Osteoblast (primary cell): ENCODE measurements around the gene TMEM54. TPM values are rescaled to one million over a fixed set of nuclear protein-coding genes. Genes with fewer than 3 reads are reported as not detected.

Source experiments
- DNase-seq: peaks from one replicate; pipeline ENCODE4 v3.0.0; 2011; ENCODE audit warnings: low spot score, mixed read lengths; ENCODE audit not compliant: insufficient read length; ENCODE audit errors: missing footprints
- H2AFZ ChIP-seq: 2 replicates; pipeline ENCODE4 v1.6.0; 2011; ENCODE audit warnings: mild to moderate bottlenecking, low read length
- H3K27ac ChIP-seq: 2 replicates; pipeline ENCODE4 v1.5.1; 2011; ENCODE audit warnings: mild to moderate bottlenecking, low read depth, low read length, moderate library complexity
- H3K27me3 ChIP-seq: 2 replicates; pipeline ENCODE4 v1.6.0; 2012; ENCODE audit warnings: mild to moderate bottlenecking, control low read depth, inconsistent platforms, low read length, moderate library complexity; ENCODE audit not compliant: insufficient read depth
- H3K36me3 ChIP-seq: 2 replicates; pipeline ENCODE4 v1.5.1; 2011; ENCODE audit warnings: mild to moderate bottlenecking, low read length, control low read depth, moderate library complexity; ENCODE audit not compliant: insufficient read depth
- H3K4me1 ChIP-seq: 2 replicates; pipeline ENCODE4 v1.5.1; 2011; ENCODE audit warnings: mild to moderate bottlenecking, low read length, control low read depth, moderate library complexity; ENCODE audit not compliant: insufficient read depth
- H3K4me2 ChIP-seq: 2 replicates; pipeline ENCODE4 v1.6.0; 2011; ENCODE audit warnings: mild to moderate bottlenecking, low read length; ENCODE audit not compliant: insufficient read depth
- H3K4me3 ChIP-seq: fragments of 200-600 bp; sonication (generic); 3 replicates; pipeline ENCODE4 v1.5.1; 2012; ENCODE audit warnings: mild to moderate bottlenecking, low read length, inconsistent platforms; ENCODE audit not compliant: insufficient read depth
- H3K79me2 ChIP-seq: 2 replicates; pipeline ENCODE4 v1.6.0; 2012; ENCODE audit warnings: mild to moderate bottlenecking, low read length, control low read depth, inconsistent platforms; ENCODE audit not compliant: insufficient read depth
- H3K9me3 ChIP-seq: 2 replicates; pipeline ENCODE4 v1.5.1; 2011; ENCODE audit warnings: low read depth, low read length, control low read depth
- H4K20me1 ChIP-seq: 2 replicates; pipeline ENCODE4 v1.6.0; 2012; ENCODE audit warnings: mild to moderate bottlenecking, low read length, control low read depth; ENCODE audit not compliant: insufficient read depth
- CTCF ChIP-seq: IDR thresholded peaks from 2 replicates; pipeline ENCODE4 v1.5.1; 2011; ENCODE audit warnings: mild to moderate bottlenecking, low read depth, low read length, moderate library complexity; ENCODE audit errors: extremely low read depth
- total RNA-seq: library from RNA; depleted of rRNA; stranded (reverse); fragments of >200 nt; gene quantifications from 2 replicates; pipeline ENCODE4 v1.2.3, GENCODE V29; 2012

The TMEM54 gene
- total RNA-seq, 1 donor: 22.4 TPM

GRCh38 chr1:32889731-32890278, 11.4 kb downstream of the TMEM54 start:
- TF ChIP-seq CTCF: no peak
- Histone ChIP-seq H3K79me2 (no peaks in the 10 kb centered on the region), H4K20me1 (peaks cover 4% of the 10 kb centered on the region), H3K4me2 (no peak overlapping the region), H3K4me1 (no peaks in the 10 kb centered on the region), H3K27ac (no peak overlapping the region), H2AFZ (no peak overlapping the region), H3K4me3 (no peak overlapping the region), H3K9me3 (no peaks in the 10 kb centered on the region), H3K27me3 (peaks cover 35% of the 10 kb centered on the region), H3K36me3 (no peaks in the 10 kb centered on the region)
- peak; percentile 69 for DNase-seq

- Histone ChIP-seq H3K27ac (no peak overlapping the region), H3K27me3 (peaks cover 44% of the 10 kb centered on the region), H4K20me1 (peaks cover 4% of the 10 kb centered on the region), H3K36me3 (no peaks in the 10 kb centered on the region), H3K79me2 (no peaks in the 10 kb centered on the region), H3K9me3 (no peaks in the 10 kb centered on the region), H3K4me2 (no peak overlapping the region), H2AFZ (no peak overlapping the region), H3K4me1 (no peaks in the 10 kb centered on the region), H3K4me3 (no peak overlapping the region)
- DNase-seq: no peak
- TF ChIP-seq CTCF: no peak
These were observed 12.3 kb downstream of the TMEM54 start for GRCh38 chr1:32888677-32889420.

GRCh38 chr1:32888134-32888533, 13.1 kb downstream of the TMEM54 start:
- Histone ChIP-seq H3K36me3 (no peaks in the 10 kb centered on the region), H3K9me3 (no peaks in the 10 kb centered on the region), H2AFZ (no peak overlapping the region), H3K4me3 (no peak overlapping the region), H3K4me2 (no peak overlapping the region), H3K27me3 (peaks cover 48% of the 10 kb centered on the region), H3K4me1 (no peaks in the 10 kb centered on the region), H3K27ac (no peak overlapping the region), H4K20me1 (peaks cover 4% of the 10 kb centered on the region), H3K79me2 (no peaks in the 10 kb centered on the region)
- DNase-seq: peak; percentile 80
- no peak for TF ChIP-seq CTCF

GRCh38 chr1:32887623-32888022, 13.6 kb downstream of the TMEM54 start:
- H3K36me3 ChIP-seq: no peaks in the 10 kb centered on the region
- H3K4me3 ChIP-seq: no peak overlapping the region
- H3K27ac ChIP-seq: no peak overlapping the region
- no peaks in the 10 kb centered on the region for H3K4me1 ChIP-seq
- peaks cover 47% of the 10 kb centered on the region for H3K27me3 ChIP-seq
- no peak overlapping the region for H3K4me2 ChIP-seq
- H2AFZ ChIP-seq: no peak overlapping the region
- no peaks in the 10 kb centered on the region for H3K9me3 ChIP-seq
- H4K20me1 ChIP-seq: peaks cover 4% of the 10 kb centered on the region
- no peaks in the 10 kb centered on the region for H3K79me2 ChIP-seq
- DNase-seq: peak; percentile 62
- TF ChIP-seq CTCF: no peak
